SU-DHL-6 (cell line): ENCODE data around the gene ITGA6.
"Not testable (repeated sequence)": the region's sequence is repeated elsewhere in the genome, so short reads cannot be mapped to it uniquely, and the experiment has no call there.

Source experiments
- H2AFZ ChIP-seq: fragments of 200-600 bp; sonication (generic); 2 replicates; pipeline ENCODE4 v1.6.1; 2014; ENCODE audit warnings: low read depth, mild to moderate bottlenecking, moderate library complexity, mixed read lengths, antibody characterized with exemption, low read length; ENCODE audit not compliant: severe bottlenecking
- H3F3A ChIP-seq: fragments of 200-600 bp; shearing (Covaris generic); 2 replicates; pipeline ENCODE4 v1.6.0; 2016; ENCODE audit warnings: antibody characterized with exemption, mild to moderate bottlenecking; ENCODE audit not compliant: insufficient read depth
- H3K27ac ChIP-seq: fragments of 200-600 bp; sonication (generic); 2 replicates; pipeline ENCODE4 v1.5.1; 2016; ENCODE audit warnings: low read depth, mild to moderate bottlenecking, low read length, moderate library complexity, mixed read lengths
- H3K27me3 ChIP-seq: fragments of 200-600 bp; sonication (generic), shearing (Covaris generic); 2 replicates; pipeline ENCODE4 v1.6.0; 2014; ENCODE audit warnings: mild to moderate bottlenecking, low read length
- H3K36me3 ChIP-seq: fragments of 200-600 bp; sonication (generic); 2 replicates; pipeline ENCODE4 v1.6.1; 2014; ENCODE audit warnings: mild to moderate bottlenecking, low read length, mixed read lengths
- H3K4me2 ChIP-seq: fragments of 300-600, 200-600 bp; shearing (Covaris generic), sonication (generic); 2 replicates; pipeline ENCODE4 v1.6.0; 2014; ENCODE audit warnings: low read length, low read depth, mild to moderate bottlenecking; ENCODE audit not compliant: poor library complexity, severe bottlenecking
- H3K4me3 ChIP-seq: fragments of 200-600 bp; sonication (generic); 2 replicates; pipeline ENCODE4 v1.5.1; 2014; ENCODE audit warnings: antibody characterized with exemption, low read length, mild to moderate bottlenecking, mixed read lengths; ENCODE audit not compliant: insufficient read depth, poor library complexity, severe bottlenecking
- H3K79me2 ChIP-seq: fragments of 200-600 bp; sonication (generic); 2 replicates; pipeline ENCODE4 v1.6.1; 2014; ENCODE audit warnings: mild to moderate bottlenecking, low read length, moderate library complexity; ENCODE audit not compliant: insufficient read depth
- H3K9ac ChIP-seq: fragments of 200-600 bp; sonication (generic); 2 replicates; pipeline ENCODE4 v1.7.0; 2014; ENCODE audit warnings: mild to moderate bottlenecking, low read length
- H3K9me2 ChIP-seq: fragments of 200-600 bp; sonication (generic); replicated peaks from 2 replicates; pipeline ENCODE4 v1.6.1; 2014; ENCODE audit warnings: low read length; ENCODE audit not compliant: insufficient read depth
- H3K9me3 ChIP-seq: fragments of 200-600 bp; sonication (generic); 2 replicates; pipeline ENCODE4 v1.6.1; 2014; ENCODE audit warnings: low read length, mixed read lengths; ENCODE audit not compliant: insufficient read depth
- H4K20me1 ChIP-seq: fragments of 200-600 bp; sonication (generic); 2 replicates; pipeline ENCODE4 v1.6.1; 2014; ENCODE audit warnings: low read depth, mild to moderate bottlenecking, antibody characterized with exemption, low read length, moderate library complexity, mixed read lengths
- EZH2phosphoT487 ChIP-seq: fragments of 200-600 bp; sonication (generic), shearing (Covaris generic); conservative IDR thresholded peaks from 2 replicates; pipeline ENCODE4 v1.6.1; 2018; ENCODE audit warnings: mild to moderate bottlenecking, antibody characterized with exemption, low read length, moderate library complexity, mixed read lengths
- TF ChIP-seq, protein P1 (sequence below): fragments of 200-600 bp; sonication (generic); IDR thresholded peaks from one replicate; pipeline ENCODE4 v1.5.1; 2017; ENCODE audit warnings: antibody characterized with exemption, mild to moderate bottlenecking, low read length, moderate library complexity; ENCODE audit not compliant: insufficient read depth, poor library complexity, severe bottlenecking

The ITGA6 gene

DNA sequence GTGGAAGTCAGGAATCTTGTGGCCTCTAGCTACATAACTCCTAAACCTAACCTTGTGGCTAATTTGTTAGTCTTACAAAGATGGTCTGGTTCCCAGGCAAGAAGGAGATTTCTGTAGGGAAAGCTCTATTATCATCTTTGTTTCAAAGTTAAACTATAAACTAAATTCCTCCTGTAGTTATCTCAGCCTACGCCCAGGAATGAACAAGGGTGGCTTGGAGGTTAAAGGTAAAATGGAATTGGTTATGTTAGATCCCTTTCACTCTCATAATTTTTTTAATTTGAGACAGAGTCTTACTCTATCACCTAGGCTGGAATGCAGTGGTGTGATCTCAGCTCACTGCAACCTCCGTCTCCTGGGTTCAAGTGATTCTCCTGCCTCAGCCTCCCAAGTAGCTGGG, 103.9 kb downstream of the ITGA6 start:
- no peaks in the 10 kb centered on the region for H3K27me3 ChIP-seq
- H3K27ac ChIP-seq, result no peak overlapping the region
- H2AFZ ChIP-seq, result no peak overlapping the region
- H3K9ac ChIP-seq, result no peak overlapping the region
- no peaks in the 10 kb centered on the region for H4K20me1 ChIP-seq
- no peaks in the 10 kb centered on the region for H3K9me2 ChIP-seq
- H3K79me2 ChIP-seq, result no peaks in the 10 kb centered on the region
- TF ChIP-seq EZH2phosphoT487, result no peak
- TF ChIP-seq, protein P1, sequence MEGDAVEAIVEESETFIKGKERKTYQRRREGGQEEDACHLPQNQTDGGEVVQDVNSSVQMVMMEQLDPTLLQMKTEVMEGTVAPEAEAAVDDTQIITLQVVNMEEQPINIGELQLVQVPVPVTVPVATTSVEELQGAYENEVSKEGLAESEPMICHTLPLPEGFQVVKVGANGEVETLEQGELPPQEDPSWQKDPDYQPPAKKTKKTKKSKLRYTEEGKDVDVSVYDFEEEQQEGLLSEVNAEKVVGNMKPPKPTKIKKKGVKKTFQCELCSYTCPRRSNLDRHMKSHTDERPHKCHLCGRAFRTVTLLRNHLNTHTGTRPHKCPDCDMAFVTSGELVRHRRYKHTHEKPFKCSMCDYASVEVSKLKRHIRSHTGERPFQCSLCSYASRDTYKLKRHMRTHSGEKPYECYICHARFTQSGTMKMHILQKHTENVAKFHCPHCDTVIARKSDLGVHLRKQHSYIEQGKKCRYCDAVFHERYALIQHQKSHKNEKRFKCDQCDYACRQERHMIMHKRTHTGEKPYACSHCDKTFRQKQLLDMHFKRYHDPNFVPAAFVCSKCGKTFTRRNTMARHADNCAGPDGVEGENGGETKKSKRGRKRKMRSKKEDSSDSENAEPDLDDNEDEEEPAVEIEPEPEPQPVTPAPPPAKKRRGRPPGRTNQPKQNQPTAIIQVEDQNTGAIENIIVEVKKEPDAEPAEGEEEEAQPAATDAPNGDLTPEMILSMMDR, result no peak
- H3F3A ChIP-seq, result no peaks in the 10 kb centered on the region
- no peak overlapping the region for H3K4me2 ChIP-seq
- peaks cover 19% of the 10 kb centered on the region; the same call in 1 of the 2 replicates for H3K9me3 ChIP-seq
- peaks cover 4% of the 10 kb centered on the region; the same call in 1 of the 2 replicates for H3K36me3 ChIP-seq
- H3K4me3 ChIP-seq, result no peak overlapping the region

DNA sequence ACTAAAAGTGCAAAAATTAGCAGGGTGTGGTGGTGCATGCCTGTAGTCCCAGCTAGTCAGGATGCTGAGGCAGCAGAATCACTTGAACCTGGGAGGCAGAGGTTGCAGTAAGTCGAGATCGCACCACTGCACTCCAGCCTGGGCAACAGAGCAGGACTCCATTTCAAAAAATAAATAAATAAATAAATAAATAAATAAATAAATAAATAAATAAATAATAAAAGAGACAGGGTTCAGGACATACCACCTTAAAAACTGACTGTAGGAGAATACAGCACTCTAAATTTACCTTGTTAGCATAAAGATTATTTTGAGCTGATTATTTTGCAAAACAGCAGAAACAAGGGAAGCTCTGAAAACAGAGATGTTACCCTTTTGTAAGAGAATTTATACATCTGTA, 105.1 kb downstream of the ITGA6 start:
- not testable (repeated sequence) for H3K36me3 ChIP-seq, H3K9me2 ChIP-seq, H3F3A ChIP-seq, H4K20me1 ChIP-seq, H2AFZ ChIP-seq, H3K79me2 ChIP-seq, H3K9ac ChIP-seq, H3K27me3 ChIP-seq, H3K4me2 ChIP-seq, H3K27ac ChIP-seq, H3K4me3 ChIP-seq
- H3K9me3 ChIP-seq, result peaks cover 17% of the 10 kb centered on the region; the same call in 1 of the 2 replicates

DNA sequence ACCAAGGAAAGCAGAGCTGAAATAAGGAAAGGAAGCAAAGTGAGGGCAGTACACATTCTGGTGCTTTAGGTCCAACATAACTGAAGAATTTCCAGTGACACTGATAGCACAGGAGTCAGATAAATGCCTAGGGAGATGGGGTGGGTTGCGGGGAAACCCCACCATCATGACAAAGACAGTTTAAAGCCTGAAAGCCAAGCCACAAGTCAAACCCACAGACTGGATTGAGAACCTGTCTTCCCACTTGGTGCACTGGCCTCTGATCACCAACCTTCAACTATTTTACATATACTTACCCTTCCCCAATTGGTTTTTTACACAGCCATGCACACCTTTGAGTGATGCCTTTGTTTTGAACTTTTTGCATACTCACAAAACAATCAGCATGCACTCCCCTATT, 106.3 kb downstream of the ITGA6 start:
- H2AFZ ChIP-seq, result no peak overlapping the region
- no peaks in the 10 kb centered on the region for H4K20me1 ChIP-seq
- H3K4me3 ChIP-seq, result no peak overlapping the region
- H3K27ac ChIP-seq, result no peak overlapping the region
- H3K4me2 ChIP-seq, result no peak overlapping the region
- no peak overlapping the region for H3K9ac ChIP-seq
- no peak for TF ChIP-seq EZH2phosphoT487
- TF ChIP-seq, protein P1, result no peak
- no peaks in the 10 kb centered on the region for H3K9me2 ChIP-seq
- H3K9me3 ChIP-seq, result peaks cover 17% of the 10 kb centered on the region; the same call in 1 of the 2 replicates
- no peaks in the 10 kb centered on the region for H3K79me2 ChIP-seq
- H3K27me3 ChIP-seq, result no peaks in the 10 kb centered on the region
- H3F3A ChIP-seq, result no peaks in the 10 kb centered on the region
- peaks cover 4% of the 10 kb centered on the region; the same call in 1 of the 2 replicates for H3K36me3 ChIP-seq

DNA sequence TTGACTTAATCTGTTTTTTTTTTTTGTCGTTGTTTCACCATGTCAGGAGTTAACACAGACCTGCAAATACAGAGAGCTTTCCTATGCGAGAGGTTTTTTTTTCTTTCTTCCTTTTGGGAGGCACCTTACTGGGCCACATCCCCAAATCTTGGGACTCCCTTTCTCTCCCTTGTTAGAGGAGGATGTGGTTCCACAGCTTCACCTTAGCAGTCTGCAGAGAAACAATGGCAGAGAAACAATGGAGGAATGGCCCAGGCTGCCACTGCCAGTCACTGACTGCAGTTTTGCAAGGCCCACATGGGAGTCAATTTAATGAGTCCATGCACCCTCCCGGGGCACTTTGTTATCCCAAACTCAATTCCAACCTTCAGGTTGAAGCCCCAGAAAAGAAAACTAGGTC, 107.7 kb downstream of the ITGA6 start:
- no peak overlapping the region for H3K4me3 ChIP-seq
- peaks cover 2% of the 10 kb centered on the region; the same call in 1 of the 2 replicates for H3K36me3 ChIP-seq
- H3K27ac ChIP-seq, result no peak overlapping the region
- H4K20me1 ChIP-seq, result no peaks in the 10 kb centered on the region
- peaks cover 28% of the 10 kb centered on the region; the same call in 1 of the 2 replicates for H3K9me3 ChIP-seq
- no peaks in the 10 kb centered on the region for H3K27me3 ChIP-seq
- no peak overlapping the region for H3K9ac ChIP-seq
- no peaks in the 10 kb centered on the region for H3K79me2 ChIP-seq
- H3F3A ChIP-seq, result no peaks in the 10 kb centered on the region
- no peaks in the 10 kb centered on the region for H3K9me2 ChIP-seq
- no peak overlapping the region for H2AFZ ChIP-seq
- H3K4me2 ChIP-seq, result no peak overlapping the region
- TF ChIP-seq EZH2phosphoT487, result no peak
- TF ChIP-seq, protein P1, result no peak

DNA sequence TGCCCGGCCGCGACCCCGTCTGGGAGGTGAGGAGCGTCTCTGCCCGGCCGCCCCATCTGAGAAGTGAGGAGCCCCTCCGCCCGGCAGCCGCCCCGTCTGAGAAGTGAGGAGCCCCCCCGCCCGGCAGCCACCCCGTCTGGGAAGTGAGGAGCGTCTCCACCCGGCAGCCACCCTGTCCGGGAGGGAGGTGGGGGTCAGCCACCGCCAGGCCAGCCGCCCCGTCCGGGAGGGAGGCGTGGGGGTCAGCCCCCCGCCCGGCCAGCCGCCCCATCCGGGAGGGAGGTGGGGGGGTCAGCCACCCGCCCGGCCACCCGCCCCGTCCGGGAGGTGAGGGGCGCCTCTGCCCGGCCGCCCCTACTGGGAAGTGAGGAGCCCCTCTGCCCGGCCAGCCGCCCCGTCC, 110.5 kb downstream of the ITGA6 start:
- peaks cover 29% of the 10 kb centered on the region; the same call in 1 of the 2 replicates for H3K9me3 ChIP-seq
- not testable (repeated sequence) for H4K20me1 ChIP-seq, H3K4me3 ChIP-seq, H3K4me2 ChIP-seq, H2AFZ ChIP-seq, H3K79me2 ChIP-seq, H3F3A ChIP-seq, H3K36me3 ChIP-seq, H3K9me2 ChIP-seq, H3K27ac ChIP-seq, H3K9ac ChIP-seq, H3K27me3 ChIP-seq
